NCI-H1092 (cell line): Measurements from ENCODE around the gene RFLNA.
"Not testable (repeated sequence)": the region's sequence is repeated elsewhere in the genome, so short reads cannot be mapped to it uniquely, and the experiment has no call there.

ENCODE experiments used
- DNase-seq: peaks from one replicate; lab custom pipeline; 2025; lab: John Stamatoyannopoulos, UW

RFLNA gene

DNA sequence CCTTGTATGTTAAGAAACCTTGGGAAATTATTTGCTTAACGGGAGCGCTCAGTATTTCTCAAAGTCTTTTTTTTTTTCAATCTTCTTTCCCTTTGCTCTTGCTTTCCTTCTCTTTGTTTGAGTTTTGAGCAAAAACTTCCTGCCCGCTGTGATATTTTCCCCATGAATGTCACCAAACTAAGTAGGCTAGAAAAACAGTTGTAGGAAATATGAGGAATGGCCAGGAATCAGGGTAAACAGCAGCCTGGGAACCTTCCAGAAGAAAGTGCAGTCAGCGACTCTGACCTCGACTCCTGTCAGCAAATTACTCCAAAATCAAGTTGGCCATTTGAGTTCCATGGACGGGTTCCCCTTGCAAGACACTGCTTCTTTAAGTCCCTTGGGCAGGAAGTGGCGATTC, 11.6 kb upstream of the RFLNA start:
- no peak for DNase-seq

DNA sequence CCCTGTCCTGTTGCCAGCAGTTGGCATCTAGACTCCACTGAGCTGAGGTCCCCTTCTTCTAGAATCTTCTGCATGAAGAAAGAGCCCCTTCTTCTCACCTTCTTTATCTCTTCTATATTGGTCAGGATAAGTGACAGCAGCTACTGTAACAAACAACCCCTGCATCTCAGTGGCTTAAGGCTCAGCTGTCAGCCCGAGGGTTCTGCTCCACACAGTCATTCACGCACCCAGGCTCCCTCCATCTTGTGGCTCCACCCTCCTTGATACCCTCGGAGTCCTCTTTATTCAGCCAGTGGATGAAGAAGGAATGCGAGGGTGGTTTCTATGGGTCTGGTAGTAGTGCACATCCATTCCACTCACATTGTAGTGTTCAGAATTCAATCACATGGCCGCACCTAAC, 10.5 kb upstream of the RFLNA start:
- DNase-seq: no peak

DNA sequence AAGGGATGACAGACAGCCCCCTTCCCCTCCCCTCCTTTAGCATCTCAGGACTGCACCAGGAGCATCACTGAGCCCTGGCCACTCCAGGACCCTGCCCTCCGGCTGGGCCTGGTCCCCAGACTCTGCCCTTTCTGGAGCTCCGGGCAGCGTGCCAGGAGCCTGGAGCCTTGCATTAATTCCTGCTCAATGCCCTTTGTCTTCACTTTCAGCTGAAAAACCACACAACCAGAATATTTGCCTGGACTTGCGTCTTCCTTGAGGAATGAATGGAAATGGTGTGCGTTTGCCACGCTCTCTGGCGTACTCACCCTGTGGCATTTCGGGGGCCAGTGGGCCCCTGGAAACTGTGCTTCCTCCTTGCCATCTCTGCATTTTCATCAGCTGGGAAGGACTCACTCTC, 8.5 kb upstream of the RFLNA start:
- DNase-seq: peak; percentile 2

DNA sequence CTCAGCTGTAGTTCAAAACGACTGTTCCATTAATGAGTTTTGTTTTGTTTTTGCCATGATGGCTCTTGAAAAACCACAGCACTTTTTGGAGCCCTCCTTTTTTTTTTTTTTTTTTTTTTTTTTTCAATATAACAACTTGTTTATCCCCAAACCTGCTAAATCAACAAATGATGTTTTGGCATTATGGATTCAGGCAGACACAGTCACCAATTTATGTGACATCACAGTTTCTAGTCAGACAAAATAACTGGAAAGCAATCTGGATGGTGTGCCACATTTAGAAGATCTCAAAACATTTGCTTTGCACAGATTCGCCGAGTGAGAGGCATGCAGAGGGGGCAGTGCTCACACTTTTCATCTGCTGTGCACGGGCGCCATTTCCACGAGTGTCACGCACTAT, 7.9 kb upstream of the RFLNA start:
- DNase-seq: no peak

DNA sequence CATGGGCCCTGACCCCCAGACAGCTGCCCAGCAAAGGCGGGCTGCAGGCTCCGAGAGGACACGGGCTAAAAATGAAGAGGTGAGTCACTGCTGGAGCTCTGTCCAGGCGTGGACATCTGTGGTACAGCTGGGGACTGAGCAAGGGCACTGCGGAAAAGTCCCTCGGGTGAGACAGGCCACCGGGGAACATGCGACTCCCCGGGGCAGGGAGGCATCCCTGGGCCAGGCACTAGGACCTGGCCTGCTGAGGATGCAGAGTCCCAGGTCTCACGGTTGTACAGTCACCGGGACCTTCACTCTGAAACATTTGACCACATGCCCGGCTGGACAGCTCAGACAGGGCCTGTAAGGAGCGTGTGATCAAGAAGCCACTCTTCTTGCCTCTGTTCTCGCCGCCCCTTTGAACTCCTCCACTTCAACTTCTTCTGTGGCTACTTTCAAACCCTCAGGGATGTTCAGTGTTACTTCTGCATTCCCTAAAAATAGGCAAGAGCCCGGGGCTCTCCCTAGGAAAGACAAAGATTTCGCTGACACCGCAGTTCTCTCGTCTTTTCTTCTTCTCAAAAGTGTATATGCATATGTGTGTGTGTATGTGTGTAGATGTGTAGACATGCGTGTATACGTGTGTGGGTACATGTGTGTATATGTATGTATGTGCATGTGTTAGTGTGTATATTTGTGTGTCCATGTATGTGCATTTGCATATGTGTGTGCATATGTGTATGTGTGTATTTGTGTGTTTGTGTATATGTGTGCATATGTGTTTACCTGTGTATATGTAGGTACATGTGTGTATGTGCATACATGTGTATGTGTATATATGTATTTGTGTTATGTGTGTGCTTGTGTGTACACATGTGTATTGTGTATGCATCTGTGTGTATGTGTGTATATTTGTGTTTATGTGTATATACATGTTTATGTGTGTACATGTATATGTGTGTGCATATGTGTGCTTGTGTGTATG, 5.0 kb upstream of the RFLNA start:
- DNase-seq: no peak

DNA sequence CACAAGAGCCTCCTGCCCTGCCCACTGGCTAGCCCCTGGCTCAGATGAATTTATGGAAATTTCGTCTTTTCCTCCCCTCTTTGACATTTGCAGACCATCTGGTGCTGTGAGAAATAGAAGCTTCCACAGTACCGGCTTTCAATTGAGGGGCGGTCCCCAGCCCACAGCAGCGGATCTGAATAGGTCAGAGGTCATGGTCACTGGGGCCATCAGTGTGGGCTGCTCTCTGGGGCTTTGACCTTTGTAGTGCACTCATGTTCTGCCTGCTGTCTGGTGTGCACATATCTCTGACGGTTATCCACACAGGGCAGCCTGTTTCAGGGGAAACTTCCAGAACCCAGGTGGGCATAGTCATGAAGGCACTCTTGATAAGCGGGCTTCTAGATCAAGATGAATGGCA, 2.5 kb upstream of the RFLNA start:
- no peak for DNase-seq

DNA sequence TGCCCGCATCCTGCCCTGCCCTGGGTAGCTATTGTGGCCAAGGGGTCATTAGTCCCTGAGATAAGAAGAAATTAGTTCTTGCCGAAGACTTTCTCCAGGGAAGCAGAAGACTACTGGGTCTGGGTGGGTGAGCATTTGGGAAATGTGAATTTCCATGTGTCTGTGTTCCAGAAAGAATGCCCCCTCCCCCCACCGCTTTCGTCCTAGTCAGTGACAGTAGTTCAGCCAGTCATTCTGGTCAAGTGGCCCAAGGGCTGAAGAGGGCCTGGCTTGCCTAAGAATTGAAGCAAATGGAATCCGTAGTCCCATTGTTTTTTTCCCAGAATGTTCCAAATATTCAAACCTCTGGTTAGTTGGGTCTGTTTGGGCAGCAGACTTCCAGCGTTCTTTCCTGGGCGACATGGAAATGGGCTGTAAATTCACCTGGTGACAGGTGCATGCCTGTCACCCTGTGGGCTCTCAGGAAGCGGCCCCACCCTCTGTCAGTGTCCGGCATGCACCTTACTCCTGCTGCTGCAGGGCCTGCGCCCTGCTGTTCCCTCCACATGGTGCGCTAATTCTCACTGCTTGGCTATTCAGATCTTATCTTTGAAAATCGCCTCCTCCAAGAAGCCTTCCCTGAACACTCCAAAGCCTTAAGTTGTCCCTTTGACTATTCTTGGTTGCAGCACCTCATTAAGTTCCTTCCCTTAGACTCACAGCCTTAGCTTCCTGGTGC, 1.4 kb upstream of the RFLNA start:
- DNase-seq: no peak

DNA sequence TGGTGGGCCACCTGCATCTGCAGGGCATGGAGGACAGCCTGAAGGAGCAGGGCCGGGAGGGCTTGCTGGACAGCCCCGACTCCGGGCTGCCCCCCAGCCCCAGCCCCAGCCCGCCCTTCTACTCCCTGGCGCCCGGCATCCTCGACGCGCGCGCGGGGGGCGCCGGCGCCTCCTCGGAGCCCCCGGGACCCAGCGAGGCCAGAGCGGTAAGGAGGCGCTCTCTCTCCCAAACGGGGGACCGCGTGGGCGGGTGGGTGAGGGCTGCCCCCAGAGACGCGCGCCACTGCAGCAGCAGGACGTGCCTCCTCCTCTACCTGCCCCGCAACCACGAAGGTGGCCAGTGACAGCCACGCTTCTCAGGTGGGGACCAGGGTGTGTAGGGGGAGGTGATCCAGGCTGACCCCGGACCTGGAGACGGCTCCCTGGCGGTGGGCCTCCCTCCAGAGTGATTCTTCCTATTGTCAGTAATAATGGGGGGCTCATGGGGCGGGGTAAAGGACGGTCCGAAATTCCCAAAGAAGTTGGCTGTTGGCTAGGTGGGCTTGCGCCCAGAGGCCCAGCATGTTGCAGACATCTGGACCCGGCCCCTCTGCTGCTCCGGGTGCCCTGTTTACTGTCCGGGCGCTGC, 652 bp downstream of the RFLNA start:
- DNase-seq: no peak

DNA sequence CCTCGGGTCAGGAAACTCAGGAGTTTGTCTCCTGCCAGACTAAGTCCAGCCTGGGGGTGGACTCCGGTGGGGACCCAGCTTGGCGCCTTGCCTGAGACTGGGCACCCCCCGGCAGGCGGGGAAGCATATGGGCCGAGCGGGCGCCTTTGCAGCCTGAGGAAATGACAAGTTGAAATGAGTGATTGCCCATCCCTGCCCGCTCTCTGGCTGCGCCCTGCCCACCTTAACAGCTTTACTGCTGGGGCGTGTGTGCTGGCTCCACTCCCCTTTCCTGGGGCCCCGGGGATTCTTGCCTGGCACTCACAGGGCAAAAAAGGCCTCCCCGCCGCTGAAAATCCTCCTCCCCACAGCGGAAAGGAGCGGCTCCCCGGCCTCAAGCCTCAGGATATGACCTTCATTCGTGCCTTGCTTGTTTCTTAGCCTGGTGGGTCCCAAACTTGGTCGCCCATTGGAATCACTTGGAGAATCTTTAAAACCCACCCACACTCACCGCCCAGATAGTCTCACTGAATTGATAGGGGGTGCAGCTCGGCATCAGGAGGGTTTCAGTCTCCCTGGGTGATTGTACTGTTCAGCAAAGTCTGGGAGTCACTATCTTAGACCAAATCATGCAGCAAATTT, 1.5 kb downstream of the RFLNA start:
- DNase-seq: no peak

DNA sequence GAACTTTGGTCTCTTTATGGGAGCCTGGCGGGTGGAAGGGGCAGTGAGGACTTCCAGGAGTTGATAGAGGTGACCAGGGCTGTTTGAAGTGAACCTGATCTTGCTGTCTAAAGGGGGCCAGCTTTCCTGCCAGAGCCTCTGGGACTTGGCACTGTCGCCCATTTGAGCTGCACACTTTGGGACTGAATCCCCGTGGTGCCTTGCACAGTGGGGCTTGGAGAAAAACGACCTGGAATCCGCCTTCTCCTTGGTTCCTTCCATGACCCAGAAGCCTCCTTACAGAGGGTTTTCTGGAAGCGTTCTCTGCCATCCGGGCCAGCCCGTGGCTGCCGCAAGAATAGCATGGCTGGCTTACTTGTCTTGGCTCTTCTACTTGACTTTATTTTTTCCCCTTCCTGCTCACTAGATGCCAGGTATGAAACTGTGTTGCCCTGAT, 2.0 kb downstream of the RFLNA start:
- no peak for DNase-seq

DNA sequence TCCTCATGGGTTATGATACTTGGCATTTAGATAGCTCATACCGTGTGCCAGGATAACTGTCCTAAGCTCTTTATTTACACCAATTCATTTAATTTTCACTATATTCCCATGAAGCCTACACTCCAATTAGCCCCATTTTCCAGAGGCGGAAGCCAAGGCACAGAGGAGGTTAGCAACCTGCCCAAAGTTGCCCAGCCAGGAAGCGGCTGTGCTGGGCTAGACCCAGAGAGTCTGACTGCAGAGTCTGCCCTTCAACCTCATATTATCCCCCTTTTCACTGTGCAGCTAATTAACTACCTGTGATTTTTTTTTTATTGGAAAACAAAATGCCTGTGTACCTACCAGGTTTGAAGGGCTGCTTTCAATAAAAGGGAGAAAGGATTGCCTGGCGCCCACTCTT, 2.5 kb downstream of the RFLNA start:
- DNase-seq: no peak

DNA sequence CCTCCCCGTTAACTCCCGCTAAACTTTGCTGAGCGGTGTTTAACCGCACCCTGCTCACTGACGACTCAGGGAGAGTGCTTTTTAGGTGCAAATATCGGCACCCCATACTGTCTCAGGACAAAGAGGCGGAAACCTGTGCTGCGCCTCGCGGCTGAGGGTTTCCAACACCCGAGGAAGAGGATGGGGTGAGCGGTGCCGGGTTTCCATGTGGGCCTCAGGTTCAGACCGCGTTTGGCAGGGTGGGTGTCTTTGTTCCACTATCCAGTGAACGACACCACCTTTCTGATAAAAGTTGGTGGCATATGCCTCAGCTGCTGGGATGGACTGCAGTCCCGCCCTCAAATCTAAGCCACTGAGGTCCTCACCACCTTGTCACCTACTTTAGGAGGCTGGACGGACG, 3.0 kb downstream of the RFLNA start:
- DNase-seq: no peak

DNA sequence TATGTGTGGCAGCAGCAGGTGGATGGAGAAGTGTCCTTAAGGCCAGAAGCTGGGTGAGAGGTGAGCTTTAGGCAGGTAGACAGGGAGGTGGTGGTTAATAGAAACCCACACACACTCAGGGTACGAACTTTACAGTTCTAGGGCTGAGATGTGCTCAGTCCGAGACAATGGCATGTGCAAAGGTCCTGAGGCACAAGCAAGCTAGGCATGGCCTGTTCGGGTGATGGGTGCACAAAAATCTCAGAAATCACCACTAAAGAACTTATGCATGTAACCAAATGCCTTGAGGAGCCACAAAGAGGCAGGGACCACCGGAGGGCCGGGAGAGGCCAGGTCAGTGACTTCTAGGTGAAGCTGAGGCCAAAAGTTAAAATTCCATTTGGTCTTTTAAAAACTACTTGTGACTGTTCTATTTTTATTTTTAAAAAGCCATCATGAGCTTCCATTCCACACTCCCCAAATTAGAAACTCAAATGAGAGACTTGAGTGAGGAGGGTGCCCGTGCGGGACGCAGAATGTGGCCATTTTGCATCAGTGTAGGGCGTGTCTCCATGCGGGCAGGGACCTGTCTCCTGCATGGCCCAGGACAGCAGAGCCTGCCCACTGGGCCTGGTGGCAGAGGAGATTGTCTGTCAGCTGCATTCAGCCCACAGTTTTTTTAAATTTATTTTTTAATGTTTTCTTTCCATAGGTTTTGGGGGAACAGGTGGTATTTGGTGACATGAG, 4.0 kb downstream of the RFLNA start:
- no peak for DNase-seq

DNA sequence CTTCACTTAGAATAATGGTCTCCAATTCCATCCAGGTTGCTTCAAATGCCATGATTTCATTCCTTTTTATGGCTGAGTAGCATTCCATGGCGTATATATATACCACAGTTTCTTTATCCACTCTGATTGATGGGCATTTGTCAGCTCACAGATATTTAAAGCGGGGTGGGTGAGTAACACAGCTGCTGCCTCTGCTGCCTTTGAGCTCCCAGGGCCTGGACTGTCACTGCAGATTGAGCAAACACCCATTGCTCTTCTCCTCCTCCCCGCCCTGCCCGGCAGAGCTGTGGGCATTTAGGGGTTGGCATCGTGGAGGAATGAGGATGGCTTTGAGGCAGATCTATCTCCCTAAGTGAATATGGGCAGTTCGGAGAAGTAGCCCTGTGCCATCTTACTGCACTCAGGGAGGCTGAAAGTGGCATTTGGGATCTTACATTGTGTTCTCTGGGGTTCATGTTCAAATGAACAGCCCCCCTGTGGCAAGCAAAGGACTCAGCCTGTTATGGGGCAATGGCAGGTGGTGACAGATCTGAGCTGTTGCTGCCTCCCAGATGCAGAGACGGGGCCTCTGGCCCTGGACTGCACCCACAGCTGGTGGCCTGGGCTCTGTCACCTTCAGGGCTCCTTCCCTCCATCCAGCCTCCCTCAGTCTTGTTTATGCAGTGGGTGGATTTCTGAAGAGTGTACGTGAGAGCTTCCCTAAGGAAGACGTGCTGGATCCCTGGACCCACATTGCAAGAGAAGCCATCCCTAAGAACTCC, 4.9 kb downstream of the RFLNA start:
- no peak for DNase-seq

DNA sequence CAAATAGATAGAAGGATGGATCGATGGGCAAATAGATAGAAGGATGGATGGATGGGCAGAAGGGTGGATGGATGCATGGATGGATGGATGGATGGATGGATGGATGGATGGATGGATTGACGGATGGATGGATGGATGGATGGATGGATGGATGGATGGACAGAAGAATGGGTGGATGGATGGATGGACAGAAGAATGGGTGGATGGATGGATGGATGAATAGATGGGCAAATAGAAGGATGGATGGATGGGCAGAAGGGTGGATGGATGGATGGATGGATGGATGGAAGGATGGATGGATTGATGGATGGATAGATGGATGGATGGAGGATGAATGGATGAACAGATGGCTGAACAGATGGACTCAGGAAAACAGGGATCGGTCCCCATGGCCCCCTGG, 5.8 kb downstream of the RFLNA start:
- not testable (repeated sequence) for DNase-seq

DNA sequence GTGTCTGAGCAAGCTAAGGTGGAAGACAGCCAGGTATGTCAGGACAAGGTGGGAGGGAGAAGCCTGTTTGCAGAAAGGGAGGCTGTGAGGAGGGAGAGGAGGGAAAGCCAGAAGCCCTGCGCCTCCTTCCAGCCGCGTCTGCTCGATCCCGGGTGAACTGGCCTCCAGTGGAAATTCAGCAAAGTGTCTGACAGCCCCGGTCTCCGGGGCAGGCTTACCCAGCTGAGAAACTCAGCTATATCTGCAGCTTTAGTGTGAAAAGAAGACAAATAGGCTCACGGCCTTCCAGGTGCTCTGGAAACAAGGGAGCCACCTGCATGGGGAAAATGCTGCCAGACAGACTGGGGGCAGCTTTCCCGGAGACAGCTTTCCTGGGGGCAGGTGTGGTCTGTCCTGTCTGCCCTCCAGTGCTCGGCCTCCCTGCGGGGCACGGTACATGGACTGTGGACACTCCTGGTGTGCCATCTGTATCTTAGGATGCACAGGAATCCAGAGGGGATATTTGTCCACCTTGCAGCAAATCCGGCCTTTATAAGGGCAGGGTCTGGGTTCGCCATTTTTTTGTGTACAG, 6.3 kb downstream of the RFLNA start:
- DNase-seq: no peak

DNA sequence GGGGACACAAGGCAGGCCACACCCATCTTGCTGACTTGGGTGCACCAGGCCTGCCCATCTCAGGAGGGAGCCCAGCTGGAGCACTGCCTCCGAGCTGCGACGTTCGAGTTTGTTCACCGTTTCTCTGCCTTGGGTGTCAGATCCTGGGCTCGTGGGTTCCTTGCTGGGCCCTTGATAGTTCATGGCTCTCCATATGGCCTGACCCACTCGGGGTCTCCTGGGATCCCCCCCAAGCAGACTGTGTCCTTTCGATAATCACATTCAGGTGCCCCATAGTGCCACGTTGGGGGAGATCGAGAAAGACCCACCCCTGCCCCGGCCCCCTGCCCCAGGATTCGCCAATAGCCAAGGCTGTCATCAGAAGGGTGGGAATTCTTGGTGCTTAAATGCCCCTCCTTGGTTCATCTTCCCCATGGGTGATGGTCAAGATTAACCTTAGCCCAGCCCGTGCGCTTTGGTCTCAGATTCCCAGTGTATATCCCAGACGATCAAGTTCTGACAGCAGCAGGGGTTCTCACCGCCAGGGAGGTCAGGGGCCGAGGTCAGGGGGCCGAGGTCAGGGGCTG, 7.4 kb downstream of the RFLNA start:
- DNase-seq: no peak

DNA sequence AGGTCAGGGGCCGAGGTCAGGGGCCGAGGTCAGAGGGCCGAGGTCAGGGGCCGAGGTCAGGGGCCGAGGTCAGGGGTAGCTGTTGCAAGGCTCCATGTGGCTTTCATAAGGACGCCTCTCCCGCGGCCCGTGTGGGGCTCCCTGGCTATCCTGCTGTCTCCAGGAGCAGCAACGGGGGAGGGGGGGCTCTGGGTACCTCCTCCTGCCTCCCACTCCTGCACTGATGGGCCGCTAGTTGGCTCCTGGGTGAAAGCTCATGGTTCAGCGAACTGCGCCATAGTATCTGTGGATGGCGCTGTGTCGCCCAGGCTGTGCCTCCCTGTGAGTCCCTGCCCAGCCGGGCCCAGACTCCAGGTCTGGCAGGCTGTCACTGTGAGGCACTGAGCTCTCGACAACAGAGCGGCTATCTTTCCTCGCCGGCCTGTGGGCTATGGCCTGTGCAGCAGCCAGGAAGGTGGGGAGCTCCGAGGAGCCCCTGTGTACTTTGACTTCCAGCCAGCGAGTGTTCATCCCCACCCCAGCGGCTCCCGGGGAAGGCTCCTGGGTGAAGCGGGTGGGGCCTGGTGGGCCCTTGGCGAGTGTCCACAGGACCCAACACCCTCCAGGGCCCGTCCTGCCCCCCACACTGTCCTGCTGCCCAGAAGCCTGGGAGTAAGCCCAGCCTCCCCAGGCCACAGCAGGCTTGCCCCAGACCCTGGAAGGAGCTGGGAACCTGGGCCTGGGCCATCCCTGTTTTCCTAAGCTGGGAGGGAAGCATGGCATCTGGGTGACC, 8.1 kb downstream of the RFLNA start:
- no peak for DNase-seq

DNA sequence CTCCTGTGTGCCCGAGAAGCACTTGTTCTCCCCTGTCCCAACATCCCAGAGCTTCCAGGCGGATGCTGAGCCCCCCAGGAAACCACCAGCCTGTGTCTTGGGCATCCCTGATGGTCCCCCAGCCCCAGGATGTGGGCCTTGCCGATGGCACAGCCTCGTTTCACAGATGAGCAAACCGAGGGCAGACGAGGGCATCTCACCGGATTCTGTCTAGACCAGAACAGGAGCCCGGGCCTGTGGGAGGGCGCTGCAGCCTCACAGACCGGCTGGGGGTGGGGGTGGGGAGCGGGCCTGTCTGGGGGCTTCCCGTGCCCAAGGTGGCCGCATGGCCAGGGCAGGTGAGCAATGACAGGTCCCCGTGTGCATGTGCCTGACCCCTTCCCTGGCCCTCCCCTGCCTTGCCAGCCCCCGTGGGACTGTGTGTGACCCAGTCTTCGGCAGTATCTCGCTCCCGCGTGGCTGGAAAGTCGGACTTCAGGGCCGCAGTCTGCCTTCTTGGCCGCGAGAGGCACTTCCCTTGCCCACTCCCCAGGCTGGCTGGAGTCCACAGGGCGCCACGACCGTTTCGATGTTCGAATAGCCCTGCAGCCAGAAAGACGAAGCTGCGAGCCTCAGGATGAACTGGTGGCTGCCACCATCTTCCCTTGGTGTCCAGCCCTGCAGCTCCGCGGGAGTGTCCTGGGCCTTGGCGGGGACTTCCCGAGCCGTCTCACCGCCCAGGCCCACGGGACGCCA, 8.9 kb downstream of the RFLNA start:
- DNase-seq: no peak
